CD8-positive, alpha-beta memory T cell (primary cell): ENCODE data around the gene AKAIN1. TPM values are rescaled to one million over a fixed set of nuclear protein-coding genes. Genes with fewer than 3 reads are reported as not detected.

Experiments
- CTCF ChIA-PET: fragments of 350-600 bp; sonication (Branson Sonifier 250); formaldehyde crosslinking; loops from one replicate; lab custom pipeline; 2021; ENCODE audit warnings: antibody characterized with exemption; lab: Charles Lee
- POLR2A ChIA-PET: fragments of 350-600 bp; sonication (Branson Sonifier 250); formaldehyde crosslinking; loops from one replicate; lab custom pipeline; 2021; ENCODE audit warnings: antibody characterized with exemption; lab: Charles Lee
- DNase-seq, 5 donors: peaks; one replicate each; pipeline versions ENCODE4 v3.0.0 to v3.0.0-alpha.2; 2020 to 2022; ENCODE audit warnings: mixed read lengths in 1 of 5
- H3K27ac ChIP-seq: one replicate; pipeline ENCODE4 v1.7.0; 2013; ENCODE audit warnings: low read depth, mild to moderate bottlenecking, low read length, moderate library complexity
- H3K27me3 ChIP-seq: 2 replicates; pipeline ENCODE4 v1.7.0; 2013; ENCODE audit warnings: low read length, mild to moderate bottlenecking; ENCODE audit not compliant: insufficient read depth, poor library complexity, severe bottlenecking
- H3K36me3 ChIP-seq: 2 replicates; pipeline ENCODE4 v1.7.0; 2013; ENCODE audit warnings: mild to moderate bottlenecking, low read length, moderate library complexity; ENCODE audit not compliant: insufficient read depth
- H3K4me1 ChIP-seq: 2 replicates; pipeline ENCODE4 v1.7.0; 2013; ENCODE audit warnings: mild to moderate bottlenecking, low read length, moderate library complexity; ENCODE audit not compliant: insufficient read depth
- H3K4me3 ChIP-seq: 2 replicates; pipeline ENCODE4 v1.7.0; 2013; ENCODE audit warnings: mild to moderate bottlenecking, low read length
- H3K9me3 ChIP-seq: 2 replicates; pipeline ENCODE4 v1.7.0; 2013; ENCODE audit warnings: mild to moderate bottlenecking, low read length
- H3K27ac Mint-ChIP-seq, 8 donors: one replicate each; pipeline ENCODE4 v1.8.0; 2020 to 2021; ENCODE audit warnings: mixed read lengths in 8 of 8, mild to moderate bottlenecking in 6 of 8, inconsistent platforms in 3 of 8, moderate library complexity in 3 of 8
- H3K27me3 Mint-ChIP-seq, 2 donors: one replicate each; pipeline ENCODE4 v1.8.0; 2020 to 2021; ENCODE audit warnings: mixed read lengths in 2 of 2, mild to moderate bottlenecking in 1 of 2, moderate library complexity in 1 of 2
- H3K36me3 Mint-ChIP-seq, 3 donors: one replicate each; pipeline ENCODE4 v1.8.0; 2020 to 2021; ENCODE audit warnings: mixed read lengths in 3 of 3, inconsistent platforms in 1 of 3, mild to moderate bottlenecking in 1 of 3
- H3K4me1 Mint-ChIP-seq, 3 donors: one replicate each; pipeline ENCODE4 v1.8.0; 2020 to 2021; ENCODE audit warnings: mixed read lengths in 3 of 3, inconsistent platforms in 1 of 3, mild to moderate bottlenecking in 1 of 3
- H3K4me3 Mint-ChIP-seq, 7 donors: one replicate each; pipeline ENCODE4 v1.8.0; 2020 to 2021; ENCODE audit warnings: mixed read lengths in 7 of 7, mild to moderate bottlenecking in 6 of 7, moderate library complexity in 4 of 7, inconsistent platforms in 2 of 7
- H3K9me3 Mint-ChIP-seq, 5 donors: one replicate each; pipeline ENCODE4 v1.8.0; 2020 to 2022; ENCODE audit warnings: mixed read lengths in 5 of 5, mild to moderate bottlenecking in 3 of 5, moderate library complexity in 2 of 5, inconsistent platforms in 1 of 5
- polyA plus RNA-seq: library from polyadenylated mRNA; unstranded; fragments of 300-500 nt; fragmentation: Illumina TruSeq; gene quantifications from one replicate; pipeline ENCODE4 v1.2.3, GENCODE V29; 2021
- total RNA-seq, 2 experiments: library from RNA; stranded (reverse); gene quantifications; one replicate each; pipeline ENCODE4 v1.2.3, GENCODE V29; 2021

AKAIN1 gene
- total and polyA plus RNA-seq, 3 experiments from 2014 or later: not detected

GRCh38 chr18:5159080-5159479 is 38.0 kb downstream of the AKAIN1 start:
- ChIA-PET CTCF (no interaction called here), POLR2A (interaction anchor here (1.0 kb wide), 1 partner anchor 136 kb away, joined by 3 read pairs; the partner anchor contains the start of gene ZBTB14)
- H3K4me3 Mint-ChIP-seq: peak overlapping the region in 2 of 7 donors; percentile 13 to 48
- H3K27ac ChIP-seq: no peak overlapping the region
- H3K36me3 Mint-ChIP-seq: peaks cover 0 to 1% (median 0%) of the 10 kb centered on the region in 3 donors
- H3K4me3 ChIP-seq: no peak overlapping the region
- H3K4me1 ChIP-seq: peaks cover 29% of the 10 kb centered on the region
- peaks cover 10 to 17% (median 17%) of the 10 kb centered on the region in 3 donors for H3K4me1 Mint-ChIP-seq
- no peaks in the 10 kb centered on the region for H3K27me3 ChIP-seq
- peak overlapping the region in 3 of 8 donors; percentile 24 to 82 (median 58) for H3K27ac Mint-ChIP-seq
- no peaks in the 10 kb centered on the region for H3K36me3 ChIP-seq
- H3K9me3 ChIP-seq: no peaks in the 10 kb centered on the region
- peaks cover 0 to 3% of the 10 kb centered on the region in 2 donors for H3K27me3 Mint-ChIP-seq
- no peaks in the 10 kb centered on the region for H3K9me3 Mint-ChIP-seq
- peak in 1 of 5 donors; percentile 68 for DNase-seq

- peaks cover 10 to 17% (median 17%) of the 10 kb centered on the region in 3 donors for H3K4me1 Mint-ChIP-seq
- DNase-seq: no peak
- no peak overlapping the region for H3K27ac Mint-ChIP-seq
- peaks cover 29% of the 10 kb centered on the region for H3K4me1 ChIP-seq
- no peaks in the 10 kb centered on the region for H3K36me3 ChIP-seq
- H3K9me3 ChIP-seq: no peaks in the 10 kb centered on the region
- peaks cover 0 to 1% (median 0%) of the 10 kb centered on the region in 3 donors for H3K36me3 Mint-ChIP-seq
- no peaks in the 10 kb centered on the region for H3K9me3 Mint-ChIP-seq
- H3K4me3 ChIP-seq: no peak overlapping the region
- ChIA-PET POLR2A (interaction anchor here (1.0 kb wide), 1 partner anchor 136 kb away, joined by 3 read pairs; the partner anchor contains the start of gene ZBTB14), CTCF (no interaction called here)
- no peak overlapping the region for H3K4me3 Mint-ChIP-seq
- H3K27me3 ChIP-seq: no peaks in the 10 kb centered on the region
- H3K27ac ChIP-seq: no peak overlapping the region
- peaks cover 0 to 3% of the 10 kb centered on the region in 2 donors for H3K27me3 Mint-ChIP-seq
Observed at GRCh38 chr18:5158587-5158986, 38.5 kb downstream of the AKAIN1 start.

- no peaks in the 10 kb centered on the region for H3K36me3 ChIP-seq
- H3K27ac ChIP-seq: no peak overlapping the region
- peaks cover 10 to 17% (median 17%) of the 10 kb centered on the region in 3 donors for H3K4me1 Mint-ChIP-seq
- CTCF ChIA-PET: no interaction called here
- H3K27ac Mint-ChIP-seq: no peak overlapping the region
- H3K9me3 ChIP-seq: no peaks in the 10 kb centered on the region
- no peak for DNase-seq
- H3K4me1 ChIP-seq: peaks cover 29% of the 10 kb centered on the region
- H3K4me3 ChIP-seq: no peak overlapping the region
- no peak overlapping the region for H3K4me3 Mint-ChIP-seq
- no peaks in the 10 kb centered on the region for H3K27me3 ChIP-seq
- H3K36me3 Mint-ChIP-seq: peaks cover 0 to 1% (median 0%) of the 10 kb centered on the region in 3 donors
- POLR2A ChIA-PET: no interaction called here
- H3K9me3 Mint-ChIP-seq: no peaks in the 10 kb centered on the region
- peaks cover 0 to 3% of the 10 kb centered on the region in 2 donors for H3K27me3 Mint-ChIP-seq
Observed at GRCh38 chr18:5158172-5158571, 38.9 kb downstream of the AKAIN1 start.

- H3K4me1 Mint-ChIP-seq: peaks cover 10 to 17% (median 17%) of the 10 kb centered on the region in 3 donors
- peaks cover 27% of the 10 kb centered on the region for H3K4me1 ChIP-seq
- H3K4me3 Mint-ChIP-seq: no peak overlapping the region
- no peaks in the 10 kb centered on the region for H3K27me3 ChIP-seq
- no peak overlapping the region for H3K27ac Mint-ChIP-seq
- no peaks in the 10 kb centered on the region for H3K36me3 ChIP-seq
- peaks cover 0 to 1% (median 0%) of the 10 kb centered on the region in 3 donors for H3K36me3 Mint-ChIP-seq
- H3K27ac ChIP-seq: no peak overlapping the region
- peaks cover 0 to 3% of the 10 kb centered on the region in 2 donors for H3K27me3 Mint-ChIP-seq
- no peak for DNase-seq
- H3K4me3 ChIP-seq: no peak overlapping the region
- H3K9me3 ChIP-seq: no peaks in the 10 kb centered on the region
- no peaks in the 10 kb centered on the region for H3K9me3 Mint-ChIP-seq
- CTCF ChIA-PET: no interaction called here
- POLR2A ChIA-PET: no interaction called here
Observed at GRCh38 chr18:5155907-5156287, 41.2 kb downstream of the AKAIN1 start.

GRCh38 chr18:5155218-5155906 is 41.7 kb downstream of the AKAIN1 start:
- no peak for DNase-seq
- peaks cover 0 to 1% (median 0%) of the 10 kb centered on the region in 3 donors for H3K36me3 Mint-ChIP-seq
- ChIA-PET CTCF (no interaction called here), POLR2A (no interaction called here)
- Histone ChIP-seq H3K4me3 (no peak overlapping the region), H3K36me3 (no peaks in the 10 kb centered on the region), H3K27ac (no peak overlapping the region), H3K9me3 (no peaks in the 10 kb centered on the region), H3K4me1 (peaks cover 22% of the 10 kb centered on the region), H3K27me3 (no peaks in the 10 kb centered on the region)
- peaks cover 0 to 3% of the 10 kb centered on the region in 2 donors for H3K27me3 Mint-ChIP-seq
- peaks cover 10 to 17% (median 17%) of the 10 kb centered on the region in 3 donors for H3K4me1 Mint-ChIP-seq
- no peak overlapping the region for H3K4me3 Mint-ChIP-seq
- no peaks in the 10 kb centered on the region for H3K9me3 Mint-ChIP-seq
- no peak overlapping the region for H3K27ac Mint-ChIP-seq

GRCh38 chr18:5152343-5153020 is 44.6 kb downstream of the AKAIN1 start:
- CTCF ChIA-PET: no interaction called here
- Mint-ChIP-seq H3K4me1 (no peaks in the 10 kb centered on the region), H3K4me3 (no peak overlapping the region), H3K9me3 (no peaks in the 10 kb centered on the region), H3K27me3 (peaks cover 0 to 7% of the 10 kb centered on the region in 2 donors), H3K27ac (no peak overlapping the region), H3K36me3 (no peaks in the 10 kb centered on the region)
- Histone ChIP-seq H3K27ac (no peak overlapping the region), H3K27me3 (no peaks in the 10 kb centered on the region), H3K36me3 (no peaks in the 10 kb centered on the region), H3K4me1 (no peaks in the 10 kb centered on the region), H3K4me3 (no peak overlapping the region), H3K9me3 (no peaks in the 10 kb centered on the region)
- POLR2A ChIA-PET: no interaction called here
- no peak for DNase-seq

- peaks cover 0 to 9% of the 10 kb centered on the region in 2 donors for H3K27me3 Mint-ChIP-seq
- Histone ChIP-seq H3K4me3 (no peak overlapping the region), H3K4me1 (no peaks in the 10 kb centered on the region), H3K9me3 (no peaks in the 10 kb centered on the region), H3K27ac (no peak overlapping the region), H3K36me3 (no peaks in the 10 kb centered on the region), H3K27me3 (no peaks in the 10 kb centered on the region)
- no peaks in the 10 kb centered on the region for H3K36me3 Mint-ChIP-seq
- no peaks in the 10 kb centered on the region for H3K4me1 Mint-ChIP-seq
- POLR2A ChIA-PET: no interaction called here
- DNase-seq: no peak
- H3K27ac Mint-ChIP-seq: no peak overlapping the region
- no peaks in the 10 kb centered on the region for H3K9me3 Mint-ChIP-seq
- H3K4me3 Mint-ChIP-seq: no peak overlapping the region
- CTCF ChIA-PET: no interaction called here
Observed at GRCh38 chr18:5150894-5151293, 46.2 kb downstream of the AKAIN1 start.

- ChIA-PET POLR2A (no interaction called here), CTCF (no interaction called here)
- Mint-ChIP-seq H3K36me3 (no peaks in the 10 kb centered on the region), H3K27ac (no peak overlapping the region), H3K27me3 (peaks cover 4 to 10% of the 10 kb centered on the region in 2 donors), H3K4me1 (no peaks in the 10 kb centered on the region), H3K9me3 (no peaks in the 10 kb centered on the region), H3K4me3 (no peak overlapping the region)
- Histone ChIP-seq H3K36me3 (no peaks in the 10 kb centered on the region), H3K4me3 (no peak overlapping the region), H3K27me3 (no peaks in the 10 kb centered on the region), H3K27ac (no peak overlapping the region), H3K9me3 (no peaks in the 10 kb centered on the region), H3K4me1 (no peaks in the 10 kb centered on the region)
- DNase-seq: no peak
Observed at GRCh38 chr18:5146093-5146492, 51.0 kb downstream of the AKAIN1 start.
